ENCODE measurements around the gene TMEM205.
A peak's percentile ranks its signal among the peaks of the same experiment; 100 is the strongest.
"Not testable (repeated sequence)": the region's sequence is repeated elsewhere in the genome, so short reads cannot be mapped to it uniquely, and the experiment has no call there.

Gene TMEM205

DNA sequence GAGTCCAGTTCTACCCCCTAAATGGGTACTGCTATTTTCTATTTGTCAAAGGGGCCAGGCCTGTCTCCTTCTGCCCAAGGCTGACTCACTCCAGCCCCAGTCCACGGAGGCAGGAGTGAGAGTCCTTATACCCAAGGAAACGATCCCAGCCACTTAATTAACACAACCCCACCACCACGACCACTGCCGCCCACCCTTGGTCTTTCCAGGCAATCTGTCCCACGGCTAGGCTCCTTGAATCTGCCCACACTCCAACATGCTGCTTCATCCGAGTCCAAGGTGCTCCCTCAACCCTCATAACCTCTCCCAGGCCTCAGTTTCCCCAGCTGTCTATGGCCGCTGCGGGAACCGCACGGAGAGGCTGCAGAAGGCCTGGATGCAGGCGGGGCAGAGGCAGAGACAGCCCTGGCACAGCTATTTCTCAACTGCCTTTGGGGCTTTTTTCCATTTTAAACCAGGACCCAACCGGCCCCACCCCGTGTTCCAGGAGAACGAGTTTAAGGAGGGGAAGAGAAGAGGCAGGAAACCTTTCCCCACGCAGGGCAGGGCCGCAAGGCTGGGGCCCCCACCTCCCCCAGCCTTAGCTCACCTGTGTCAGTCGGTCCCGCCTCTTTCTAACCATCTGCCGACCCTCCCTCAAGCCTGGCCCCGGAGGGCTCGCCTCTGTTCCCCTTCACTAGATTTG is 7.4 kb downstream of the TMEM205 start:
- ATAC-seq = no peak

DNA sequence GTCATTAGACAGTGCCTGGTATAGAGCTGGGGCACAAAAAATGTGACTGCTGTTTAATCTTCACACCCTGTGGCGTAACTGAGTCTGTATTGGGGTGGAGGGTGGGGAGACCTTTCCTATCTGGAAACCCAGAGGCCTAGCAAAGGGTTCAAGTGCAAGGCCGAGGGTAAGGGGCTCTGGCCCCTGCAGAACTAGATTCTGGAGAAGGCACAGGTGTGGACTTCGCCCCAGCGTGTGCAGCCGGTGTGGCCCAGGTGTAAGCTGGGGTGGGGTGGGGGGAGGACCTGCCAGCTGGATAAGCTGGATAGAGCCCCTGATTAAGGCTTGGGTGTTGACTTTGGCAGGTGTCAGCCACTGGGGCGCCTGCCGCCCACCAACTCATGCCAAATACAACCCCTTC is 7.9 kb downstream of the TMEM205 start:
- ATAC-seq = no peak

DNA sequence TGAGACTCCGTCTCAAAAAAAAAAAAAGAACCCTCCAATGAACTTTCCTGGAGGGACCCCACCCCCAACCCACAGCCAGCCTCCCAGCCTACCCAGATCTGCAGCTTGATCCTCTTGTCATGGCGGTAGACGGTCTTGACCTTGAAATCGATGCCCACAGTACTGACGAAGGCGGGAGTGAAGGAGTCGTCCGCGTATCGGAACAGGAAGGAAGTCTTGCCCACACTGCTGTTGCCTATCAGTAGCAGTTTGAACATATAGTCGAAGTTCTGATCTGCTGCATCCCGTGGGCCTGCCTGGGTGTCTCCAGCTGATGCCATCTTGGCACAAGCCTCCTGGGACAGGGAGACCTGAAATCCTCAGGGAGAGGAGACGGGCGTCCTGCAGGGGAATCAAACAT is 9.0 kb downstream of the TMEM205 start:
- no peak for ATAC-seq

DNA sequence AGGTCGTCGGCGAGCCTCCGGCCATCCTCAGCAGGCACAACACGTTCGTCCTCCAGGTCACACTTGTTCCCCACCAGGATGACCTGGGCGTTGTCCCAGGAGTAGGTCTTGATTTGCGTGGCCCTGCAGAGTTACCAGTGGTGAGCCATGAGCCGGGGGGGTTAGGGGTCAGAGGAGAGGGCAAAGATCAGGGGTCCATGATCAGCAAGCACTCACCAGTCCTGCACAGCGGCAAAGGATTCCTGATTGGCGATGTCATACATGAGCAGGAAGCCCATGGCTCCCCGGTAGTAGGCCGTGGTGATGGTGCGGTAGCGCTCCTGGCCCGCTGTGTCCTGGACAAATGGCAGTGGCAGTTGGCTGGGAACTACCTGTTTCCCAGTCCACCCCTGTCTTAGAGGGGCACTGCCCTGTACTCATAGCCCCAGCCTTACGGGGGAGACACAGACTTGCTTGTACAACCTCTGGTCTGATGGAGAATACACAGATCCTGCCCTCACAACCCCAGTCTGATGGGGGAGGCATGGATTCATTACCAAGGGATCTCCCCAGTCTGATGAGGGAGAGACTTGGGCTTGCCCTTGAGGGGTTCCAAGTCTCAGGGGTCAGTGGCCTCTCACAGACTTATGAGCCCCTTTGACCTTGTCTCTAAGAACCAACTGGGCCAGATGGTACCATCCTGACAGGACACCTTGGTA is 10.5 kb downstream of the TMEM205 start:
- ATAC-seq = no peak

DNA sequence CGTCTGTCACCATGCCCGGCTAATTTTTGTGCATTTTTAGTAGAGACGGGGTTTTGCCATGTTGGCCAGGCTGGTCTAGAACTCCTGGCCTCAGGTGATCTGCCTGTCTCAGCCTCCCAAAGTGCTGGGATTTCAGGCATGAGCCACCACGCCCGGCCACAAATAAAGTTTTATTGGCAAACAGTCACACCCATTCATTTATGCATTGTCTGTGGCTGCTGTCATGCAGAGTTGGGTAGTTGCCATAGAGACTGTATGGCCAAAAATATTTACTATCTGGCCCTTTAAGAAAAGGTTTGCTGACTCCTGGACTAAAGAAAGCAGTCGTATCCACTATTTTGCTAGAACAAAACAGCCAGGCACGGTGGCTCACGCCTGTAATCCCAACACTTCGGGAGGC is 12.2 kb downstream of the TMEM205 start:
- ATAC-seq = not testable (repeated sequence)

- ATAC-seq = no peak
Observed at GRCh38 chr19:11332822-11333221, 13.2 kb downstream of the TMEM205 start.

DNA sequence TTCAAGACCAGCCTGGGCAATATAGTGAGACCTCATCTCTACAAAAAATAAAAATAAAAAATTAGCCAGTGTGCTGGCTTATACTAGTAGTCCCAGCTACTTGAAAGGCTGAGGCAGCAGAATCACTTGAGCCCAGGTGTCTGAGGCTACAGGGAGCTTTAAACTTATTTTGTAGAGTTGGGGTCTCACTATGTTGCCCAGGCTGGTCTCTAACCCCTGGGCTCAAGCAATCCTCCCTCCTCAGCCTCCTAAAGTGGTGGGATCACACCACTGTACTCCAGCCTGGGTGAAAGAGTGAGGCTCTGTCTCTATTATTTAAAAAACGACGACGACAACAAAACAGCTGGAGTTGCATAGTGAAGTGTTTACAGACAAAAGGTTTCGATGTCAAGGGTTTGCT is 14.6 kb downstream of the TMEM205 start:
- ATAC-seq = no peak

GRCh38 chr19:11330127-11330526 is 15.9 kb downstream of the TMEM205 start:
- no peak for ATAC-seq

DNA sequence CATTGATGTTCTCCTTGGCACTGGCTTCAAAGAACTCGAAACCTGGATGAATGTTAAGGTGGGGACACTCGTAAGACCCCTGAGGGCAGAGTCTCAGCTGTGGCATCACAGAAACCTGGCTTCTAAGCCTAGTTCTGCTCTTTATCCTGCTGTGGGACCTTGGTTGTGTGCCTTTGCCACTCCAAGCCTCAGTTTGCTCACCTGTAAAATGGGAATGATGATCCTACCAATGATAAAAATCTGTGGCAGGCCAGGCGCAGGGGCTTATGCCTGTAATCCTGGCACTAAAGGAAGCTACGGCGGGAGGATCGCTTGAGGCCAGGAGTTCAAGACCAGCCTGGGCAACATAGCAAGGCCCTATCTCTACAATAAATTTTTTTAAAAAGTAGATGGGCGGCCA is 20.5 kb downstream of the TMEM205 start:
- ATAC-seq = no peak

DNA sequence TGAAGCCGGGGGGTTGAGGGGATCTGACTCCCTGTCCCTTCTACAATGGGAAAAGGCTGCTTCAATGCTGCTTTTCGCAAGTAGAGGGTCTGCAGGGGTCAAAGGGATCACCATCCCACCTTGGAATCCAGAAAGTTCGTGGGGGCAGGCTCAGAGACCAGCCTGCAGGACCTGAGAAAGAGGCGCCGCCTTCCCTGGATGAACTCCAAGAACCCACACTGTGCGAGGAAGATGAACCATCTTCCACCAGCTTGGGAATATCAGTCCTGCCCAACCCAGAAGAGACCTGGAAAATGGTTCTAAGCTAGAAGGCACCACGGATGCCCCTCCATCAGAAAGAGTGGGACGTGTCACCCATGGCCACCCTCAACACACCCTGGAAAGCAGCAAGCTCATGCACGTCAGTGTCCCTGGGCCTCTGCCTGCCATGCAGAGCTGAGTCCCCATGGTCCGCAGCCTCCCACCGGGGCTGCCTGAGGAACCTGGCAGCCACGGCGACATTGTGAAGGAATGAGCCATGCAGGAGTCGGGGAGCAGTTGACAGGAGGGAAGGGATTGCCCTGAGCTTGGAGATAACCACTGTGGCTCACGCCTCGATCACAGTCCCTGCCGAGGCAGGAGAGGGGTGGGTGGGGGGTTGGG is 21.2 kb downstream of the TMEM205 start:
- ATAC-seq = no peak

GRCh38 chr19:11324079-11324661 is 21.9 kb downstream of the TMEM205 start:
- ATAC-seq = peak; percentile 44 to 73

DNA sequence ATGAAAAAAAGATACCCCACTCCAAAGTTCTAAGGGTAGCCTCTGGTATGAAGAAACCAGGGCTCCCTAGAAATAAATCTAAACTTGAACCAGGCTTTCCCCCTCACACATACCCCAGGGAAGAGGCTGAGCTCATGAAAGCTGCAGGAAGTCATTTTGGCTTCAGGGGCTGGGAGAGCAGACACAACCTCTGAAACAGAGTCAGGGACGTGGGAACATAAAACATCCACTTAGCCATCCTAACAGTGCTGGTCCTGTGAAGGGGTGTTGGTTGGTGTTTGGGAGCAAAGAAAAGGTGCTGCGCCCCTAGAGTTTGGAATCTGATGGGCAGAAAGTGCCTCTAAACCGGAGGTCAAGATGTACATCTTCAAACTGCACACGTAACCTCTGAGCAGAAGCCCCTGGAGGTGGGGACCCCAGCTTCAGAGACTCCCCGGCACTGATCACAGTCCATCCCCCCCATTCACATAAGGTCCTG is 22.4 kb downstream of the TMEM205 start:
- no peak for ATAC-seq

GRCh38 chr19:11322269-11323024 is 23.6 kb downstream of the TMEM205 start:
- no peak for ATAC-seq

DNA sequence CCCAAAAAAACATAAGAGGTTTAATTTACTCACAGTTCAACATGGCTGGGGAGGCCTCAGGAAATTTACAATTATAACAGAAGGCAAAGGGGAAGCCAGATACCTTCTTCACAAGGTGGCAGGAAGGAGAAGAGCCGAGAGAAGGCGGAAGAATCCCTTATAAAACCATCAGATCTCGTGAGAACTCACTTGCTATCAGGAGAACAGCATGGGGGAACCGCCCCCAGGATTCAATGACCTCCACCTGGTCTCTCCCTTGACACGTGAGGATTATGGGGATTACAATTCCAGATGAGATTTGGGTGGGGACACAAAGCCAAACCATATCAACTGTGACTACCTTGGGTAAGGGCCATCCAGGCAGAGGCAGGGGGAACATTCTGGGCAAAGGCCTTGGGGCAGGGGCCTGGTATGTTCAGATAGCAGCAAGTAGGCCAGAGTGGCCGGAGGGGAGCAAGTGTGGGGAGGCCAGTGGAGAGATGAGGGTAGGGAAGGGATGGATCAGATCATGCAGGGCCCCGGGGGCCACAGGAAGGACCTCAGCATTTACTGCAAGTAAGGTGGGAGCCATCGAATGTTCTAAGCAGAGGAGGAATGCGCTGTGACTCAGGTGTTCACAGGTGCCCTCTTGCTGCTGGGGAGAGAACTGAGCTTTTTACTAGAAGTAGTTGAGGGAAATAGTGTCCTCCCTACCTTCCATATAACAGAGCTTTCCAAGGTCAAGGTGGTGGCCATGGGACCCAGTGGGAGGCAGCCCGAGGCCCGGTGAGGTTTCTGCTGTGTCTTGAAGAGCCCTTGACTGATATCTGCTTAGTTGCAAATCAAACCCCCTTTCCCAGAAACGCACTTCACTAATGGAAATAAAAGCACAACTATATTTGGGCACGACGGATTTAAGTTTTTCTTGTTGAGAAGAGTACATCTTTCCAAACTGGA is 24.6 kb downstream of the TMEM205 start:
- no peak for ATAC-seq

DNA sequence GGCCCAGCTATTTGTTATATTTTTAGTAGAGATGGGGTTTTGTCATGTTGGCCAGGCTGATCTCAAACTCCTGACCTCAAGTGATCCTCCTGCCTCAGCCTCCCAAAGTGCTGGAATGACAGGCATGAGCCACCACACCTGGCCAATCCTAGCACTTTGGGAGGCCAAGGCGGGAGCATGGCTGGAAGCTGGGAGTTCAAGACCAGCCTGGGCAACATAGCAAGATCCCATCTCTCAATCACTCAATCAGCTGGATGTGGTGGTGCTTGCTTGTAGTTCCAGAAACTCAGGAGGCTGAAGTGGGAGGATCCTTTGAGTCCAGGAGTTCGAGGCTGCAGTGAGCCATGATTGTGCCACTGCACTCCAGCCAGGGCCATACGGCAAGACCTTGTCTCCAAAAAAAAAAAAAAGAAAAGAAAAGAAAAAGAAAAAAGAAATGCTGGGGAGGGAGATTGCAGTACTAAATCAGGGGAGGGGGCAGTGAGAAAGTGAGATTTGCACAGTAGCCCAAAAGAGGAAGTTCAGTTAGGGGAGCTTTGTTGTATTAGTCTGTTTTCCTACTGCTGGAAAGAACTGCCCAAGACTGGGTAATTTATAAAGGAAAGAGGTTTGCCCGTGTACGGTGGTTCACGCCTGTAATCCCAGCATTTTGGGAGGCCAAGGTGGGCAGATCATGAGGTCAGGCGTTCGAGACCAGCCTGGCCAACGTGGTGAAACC is 25.6 kb downstream of the TMEM205 start:
- not testable (repeated sequence) for ATAC-seq

- no peak for ATAC-seq
Observed at GRCh38 chr19:11306337-11306736, 39.7 kb downstream of the TMEM205 start.

GRCh38 chr19:11304936-11305335 is 41.1 kb downstream of the TMEM205 start:
- ATAC-seq = no peak

GRCh38 chr19:11300811-11301120 is 45.3 kb downstream of the TMEM205 start:
- ATAC-seq = no peak

GRCh38 chr19:11299946-11300810 is 45.9 kb downstream of the TMEM205 start:
- no peak for ATAC-seq

DNA sequence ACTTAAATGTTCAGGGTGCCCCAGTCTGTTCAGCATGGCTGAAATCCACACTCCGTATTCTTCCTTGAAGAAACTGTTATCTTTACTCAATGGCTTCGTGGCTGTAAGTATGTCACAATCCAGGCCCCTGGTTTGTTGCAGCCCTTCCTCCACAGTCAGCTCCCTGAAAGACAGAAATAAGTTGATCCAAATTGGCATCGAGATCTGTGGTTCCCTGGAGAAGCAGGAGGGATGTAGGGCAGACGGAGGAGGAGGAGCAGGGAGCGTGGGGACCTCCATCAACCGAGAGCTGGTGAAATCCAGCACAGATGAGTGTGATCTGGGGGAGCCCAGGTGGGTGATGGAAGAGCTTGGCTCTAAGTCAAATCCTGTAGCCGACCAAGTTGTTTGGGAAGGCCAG is 49.8 kb downstream of the TMEM205 start:
- no peak for ATAC-seq
